HL-60 (cell line): Measurements from ENCODE around the gene RAD51.

Experiments used
- CTCF ChIP-seq: IDR thresholded peaks from one replicate; pipeline ENCODE4 v1.5.1; 2011; ENCODE audit warnings: low read length, control low read depth, inconsistent platforms; ENCODE audit not compliant: insufficient read depth
- POLR2AphosphoS5 ChIP-seq: IDR thresholded peaks from 2 replicates; pipeline ENCODE4 v1.6.1; 2012; ENCODE audit warnings: low read depth

GRCh38 chr15:40767838-40768500, 73.0 kb downstream of the RAD51 start:
- no peak for TF ChIP-seq CTCF
- TF ChIP-seq POLR2AphosphoS5 = no peak
